Astrocyte (in vitro differentiated cells and primary cell): ENCODE results near the gene NDEL1.

Experiments used
- CTCF ChIP-seq: IDR thresholded peaks from 2 replicates; pipeline ENCODE4 v1.5.1; 2011; ENCODE audit warnings: low read depth, mild to moderate bottlenecking, inconsistent platforms, low read length, moderate library complexity; ENCODE audit not compliant: insufficient read depth
- EZH2 ChIP-seq: IDR thresholded peaks from 2 replicates; pipeline ENCODE4 v1.6.1; 2012; ENCODE audit warnings: mild to moderate bottlenecking, low read length, inconsistent platforms; ENCODE audit not compliant: insufficient read depth

GRCh38 chr17:8406174-8406573, 29.5 kb upstream of the NDEL1 start:
- TF ChIP-seq CTCF (no peak), EZH2 (no peak)
